Measurements from ENCODE around the gene GALNT2. TPM values are rescaled to one million over a fixed set of nuclear protein-coding genes. Genes with fewer than 3 reads are reported as not detected.

Gene GALNT2
- total and polyA plus RNA-seq, 9 of the 15 experiments (the other 6 are each of a cell fraction or from before 2014, with no cell fraction given): 1.6 to 106 (median 51.9) TPM

GRCh38 chr1:230153641-230154296 is 86.7 kb downstream of the GALNT2 start (continued):
- TF ChIP-seq MEIS2 (IDR thresholded peaks at IDR 0.05; ENCODE audit: partially characterized antibody) (peak; percentile 8), ZNF184 (CRISPR knock-in tag; IDR thresholded peaks at IDR 0.05) (no peak), ILF3 (IDR thresholded peaks at IDR 0.05; ENCODE audit: borderline replicate concordance) (no peak), ETV5 (CRISPR knock-in tag; IDR thresholded peaks at IDR 0.05; ENCODE audit: low read depth) (no peak), CEBPB (tag; IDR thresholded peaks at IDR 0.05) (peak; percentile 93), NCOR1 (IDR thresholded peaks at IDR 0.05) (peak; percentile 12; the same call in 1 of the 2 replicates), EHMT2 (IDR thresholded peaks at IDR 0.05) (no peak), ZNF644 (tag; IDR thresholded peaks at IDR 0.05; ENCODE audit: low read depth) (no peak), CEBPG (CRISPR knock-in tag; IDR thresholded peaks at IDR 0.05) (peak; percentile 40; the same call in 1 of the 2 replicates), CEBPG (tag; conservative IDR thresholded peaks at IDR 0.05 in 1 of 2, IDR thresholded peaks at IDR 0.05 in 1 of 2) (peak; percentile 61 to 80), BRD9 (IDR thresholded peaks at IDR 0.05; ENCODE audit: low read depth, partially characterized antibody) (no peak), RNF219 (CRISPR knock-in tag; IDR thresholded peaks at IDR 0.05) (no peak), EGR1 (conservative IDR thresholded peaks at IDR 0.05) (peak; percentile 73), CREB1 (IDR thresholded peaks at IDR 0.05) (no peak), CREB1 (CRISPR knock-in tag; IDR thresholded peaks at IDR 0.05) (no peak), SRSF9 (IDR thresholded peaks at IDR 0.05; ENCODE audit: borderline replicate concordance, low read depth, low read length) (no peak), THRAP3 (IDR thresholded peaks at IDR 0.05; ENCODE audit: borderline replicate concordance) (no peak), NKRF (IDR thresholded peaks at IDR 0.05; ENCODE audit: borderline replicate concordance) (no peak), ZNF436 (CRISPR knock-in tag; IDR thresholded peaks at IDR 0.05) (no peak), PRDM10 (IDR thresholded peaks at IDR 0.05; ENCODE audit: partially characterized antibody) (peak; percentile 82), SOX6 (IDR thresholded peaks at IDR 0.05) (peak; percentile 55; the same call in 1 of the 2 replicates), HMG20A (CRISPR knock-in tag; conservative IDR thresholded peaks at IDR 0.05) (no peak), SMARCA4 (IDR thresholded peaks at IDR 0.05) (no peak), ZNF282 (CRISPR knock-in tag; IDR thresholded peaks at IDR 0.05) (no peak)

Measured in K562 (cell line).